Rectal smooth muscle tissue (tissue), 1 donor: ENCODE results near the gene RGS4.

Experiments used
- H3K27ac ChIP-seq: one replicate; pipeline ENCODE4 v1.7.0; 2013; ENCODE audit warnings: low read depth, low read length, inconsistent platforms
- H3K27me3 ChIP-seq: one replicate; pipeline ENCODE4 v1.7.0; 2013; ENCODE audit warnings: low read length; ENCODE audit not compliant: control insufficient read depth, insufficient read depth
- H3K36me3 ChIP-seq: one replicate; pipeline ENCODE4 v1.7.0; 2013; ENCODE audit warnings: low read length; ENCODE audit not compliant: control insufficient read depth, insufficient read depth
- H3K4me1 ChIP-seq: one replicate; pipeline ENCODE4 v1.7.0; 2013; ENCODE audit warnings: low read length; ENCODE audit not compliant: control insufficient read depth, insufficient read depth
- H3K4me3 ChIP-seq: one replicate; pipeline ENCODE4 v1.7.0; 2013; ENCODE audit warnings: low read length
- H3K9ac ChIP-seq: one replicate; pipeline ENCODE4 v1.7.0; 2013; ENCODE audit warnings: low read length

Gene RGS4

GRCh38 chr1:163120372-163120771 lies 51.2 kb downstream of the RGS4 start:
- H3K4me1 ChIP-seq, result no peaks in the 10 kb centered on the region
- no peak overlapping the region for H3K9ac ChIP-seq
- no peaks in the 10 kb centered on the region for H3K36me3 ChIP-seq
- no peaks in the 10 kb centered on the region for H3K27me3 ChIP-seq
- H3K4me3 ChIP-seq, result no peak overlapping the region
- no peak overlapping the region for H3K27ac ChIP-seq

- no peak overlapping the region for H3K9ac ChIP-seq
- H3K36me3 ChIP-seq, result no peaks in the 10 kb centered on the region
- H3K27me3 ChIP-seq, result no peaks in the 10 kb centered on the region
- H3K4me1 ChIP-seq, result peaks cover 1% of the 10 kb centered on the region
- no peak overlapping the region for H3K4me3 ChIP-seq
- H3K27ac ChIP-seq, result no peak overlapping the region
Measured at GRCh38 chr1:163124812-163125211, 55.7 kb downstream of the RGS4 start.
